ENCODE data around the gene NSUN6.
A peak's percentile ranks its signal among the peaks of the same experiment; 100 is the strongest.
"Not testable (repeated sequence)": the region's sequence is repeated elsewhere in the genome, so short reads cannot be mapped to it uniquely, and the experiment has no call there.

NSUN6 gene

GRCh38 chr10:18607503-18608378 lies 43.6 kb downstream of the NSUN6 start:
- peak; percentile 85 for DNase-seq

DNA sequence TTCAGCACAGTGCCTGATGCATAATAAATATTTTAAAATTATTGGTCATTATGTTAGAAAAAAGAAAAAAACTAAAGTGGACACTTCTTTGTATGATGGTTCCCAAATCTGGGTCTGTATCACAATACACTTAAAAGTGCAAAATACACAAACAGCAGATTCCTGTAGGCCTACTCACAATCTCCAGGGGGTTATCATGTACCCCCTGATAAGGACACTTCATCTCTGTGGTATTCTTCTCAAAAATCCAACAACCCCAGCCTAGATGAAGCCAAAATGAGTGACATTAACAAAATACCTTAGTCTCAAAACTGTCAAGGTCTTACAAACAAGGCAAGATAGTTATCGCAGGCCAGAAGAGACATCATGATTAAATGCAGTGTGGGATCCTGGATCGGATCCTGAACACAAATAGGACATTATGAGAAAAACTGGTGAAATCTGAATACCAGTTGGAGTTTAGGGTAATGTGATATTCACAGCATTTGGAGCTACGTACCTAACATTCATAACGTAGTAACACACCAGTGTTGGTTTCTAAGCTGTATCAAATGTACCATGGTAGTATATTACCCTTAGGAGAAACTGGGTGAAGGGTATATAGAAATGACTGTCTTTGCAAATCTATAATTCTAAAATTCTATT lies 45.2 kb downstream of the NSUN6 start:
- DNase-seq = peak; percentile 32

- no peak for DNase-seq
Observed at GRCh38 chr10:18601321-18601720, 50.1 kb downstream of the NSUN6 start.

GRCh38 chr10:18599392-18599791 lies 52.0 kb downstream of the NSUN6 start:
- no peak for DNase-seq

- no peak for DNase-seq
Observed at GRCh38 chr10:18594574-18595156, 56.7 kb downstream of the NSUN6 start.

DNA sequence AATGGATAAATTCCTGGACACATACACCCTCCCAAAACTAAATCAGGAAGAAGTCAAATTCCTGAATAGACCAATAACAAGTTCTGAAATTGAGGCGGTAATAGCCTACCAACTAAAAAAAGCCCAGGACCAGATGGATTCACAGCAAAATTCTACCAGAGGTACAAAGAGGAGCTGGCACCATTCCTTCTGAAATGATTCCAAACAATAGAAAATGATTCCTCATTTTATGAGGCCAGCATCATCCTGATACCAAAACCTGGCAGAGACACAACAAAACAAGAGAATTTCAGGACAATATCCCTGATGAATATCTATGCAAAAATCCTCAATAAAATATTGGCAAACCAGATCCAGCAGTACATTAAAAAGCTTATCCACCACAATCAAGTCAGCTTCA lies 60.2 kb downstream of the NSUN6 start:
- DNase-seq = not testable (repeated sequence)

DNA sequence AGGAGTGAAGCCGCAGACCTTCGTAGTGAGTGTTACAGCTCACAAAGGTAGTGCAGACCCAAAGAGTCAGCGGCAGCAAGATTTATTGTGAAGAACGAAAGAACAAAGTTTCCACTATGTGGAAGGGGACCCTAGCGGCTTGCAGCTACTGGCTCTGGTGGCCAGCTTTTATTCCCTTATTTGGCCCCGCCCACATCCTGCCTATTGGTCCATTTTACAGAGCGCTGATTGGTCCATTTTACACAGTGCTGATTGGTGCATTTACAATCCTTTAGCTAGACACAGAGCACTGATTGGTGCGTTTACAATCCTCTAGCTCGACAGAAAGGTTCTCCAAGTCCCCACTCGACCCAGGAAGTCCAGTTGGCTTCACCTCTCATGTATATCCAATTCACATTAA lies 64.8 kb downstream of the NSUN6 start:
- DNase-seq = not testable (repeated sequence)

DNA sequence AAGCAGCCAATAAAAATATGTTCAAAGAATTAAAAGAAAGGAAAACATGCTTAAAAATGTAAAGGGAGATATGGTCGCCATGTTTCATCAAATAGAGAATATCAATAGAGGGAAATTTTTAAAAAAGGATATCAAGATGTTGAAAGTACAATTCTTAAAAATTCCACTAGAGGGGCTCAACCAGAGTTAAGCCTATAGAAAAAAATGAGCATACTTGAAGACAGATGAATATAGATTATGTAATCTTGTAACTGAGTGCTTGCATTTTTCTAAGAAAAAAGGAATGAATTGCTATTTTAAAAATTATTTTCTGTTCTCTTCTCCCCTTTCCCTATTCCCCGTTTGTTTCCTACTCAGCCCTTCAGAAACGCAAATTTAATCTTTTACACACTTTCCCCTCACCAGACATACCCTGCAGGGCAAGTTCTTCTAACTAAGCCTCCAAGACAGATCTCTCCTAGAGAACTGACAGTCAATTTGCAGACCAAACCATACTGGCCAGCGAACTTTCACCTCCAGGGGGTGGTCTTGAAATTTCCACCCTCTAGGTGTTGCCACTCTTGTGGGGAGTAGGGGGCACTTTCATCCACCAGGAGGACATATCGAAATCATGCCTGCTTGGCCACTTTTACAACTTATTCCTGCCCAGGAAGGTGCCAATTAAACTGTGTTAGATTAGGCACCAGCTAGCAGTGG lies 67.7 kb downstream of the NSUN6 start:
- DNase-seq = no peak

DNA sequence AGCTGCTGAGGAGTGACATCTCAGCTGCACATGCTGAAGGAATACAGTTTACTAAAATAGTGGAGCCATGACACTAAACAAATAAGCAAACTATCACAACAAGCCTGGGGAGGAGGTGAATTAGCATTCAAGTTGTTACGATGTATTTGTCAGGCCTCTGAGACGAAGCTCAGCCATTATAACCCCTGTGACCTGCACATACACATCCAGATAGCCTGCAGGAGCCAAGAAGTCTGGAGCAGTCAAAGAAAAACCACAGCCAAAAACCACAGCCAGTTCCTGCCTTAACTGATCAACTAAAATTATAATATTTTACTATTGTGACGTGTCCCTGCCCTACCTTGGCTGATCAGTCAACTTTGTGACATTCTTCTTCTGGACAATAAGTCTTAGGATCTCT lies 68.6 kb downstream of the NSUN6 start:
- no peak for DNase-seq

DNA sequence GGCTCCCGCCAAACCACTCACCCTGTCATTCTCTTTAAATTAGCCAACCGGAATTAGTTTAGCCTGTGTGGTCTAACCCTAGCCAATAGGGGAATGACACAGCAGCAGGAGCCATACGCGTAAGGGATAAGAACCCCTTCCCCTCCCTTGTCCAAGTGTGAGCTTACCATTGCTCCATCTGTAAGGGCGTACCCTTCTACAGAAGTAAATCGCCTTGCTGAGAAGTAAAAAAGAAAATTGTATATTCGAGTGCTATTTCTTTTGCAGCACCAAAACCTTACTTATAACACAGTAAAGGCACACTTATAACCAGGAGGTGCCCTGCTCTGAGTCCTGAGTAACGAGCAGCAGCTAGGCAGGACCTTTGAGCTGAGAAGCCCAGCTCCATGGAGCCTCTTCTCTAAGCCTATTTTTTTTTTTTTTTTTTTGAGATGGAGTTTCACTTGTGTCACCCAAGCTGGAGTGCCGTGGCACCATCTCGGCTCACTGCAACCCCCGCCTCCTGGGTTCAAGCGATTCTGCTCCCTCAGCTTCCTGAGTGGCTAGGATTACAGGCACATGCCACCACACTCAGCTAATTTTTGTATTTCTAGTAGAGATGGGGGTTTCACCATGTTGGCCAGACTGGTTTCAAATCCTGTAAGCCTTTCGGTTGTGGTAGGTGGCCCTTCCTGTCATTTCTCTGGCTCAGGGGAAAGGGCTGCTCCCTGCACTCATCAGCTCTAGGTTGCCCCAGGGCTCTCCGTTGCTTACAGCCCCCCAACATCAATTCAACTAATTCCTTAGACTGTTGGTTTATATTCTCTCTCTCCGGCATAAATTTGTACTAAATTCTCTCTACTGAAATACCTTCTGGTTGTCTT lies 73.3 kb downstream of the NSUN6 start:
- DNase-seq = no peak

DNA sequence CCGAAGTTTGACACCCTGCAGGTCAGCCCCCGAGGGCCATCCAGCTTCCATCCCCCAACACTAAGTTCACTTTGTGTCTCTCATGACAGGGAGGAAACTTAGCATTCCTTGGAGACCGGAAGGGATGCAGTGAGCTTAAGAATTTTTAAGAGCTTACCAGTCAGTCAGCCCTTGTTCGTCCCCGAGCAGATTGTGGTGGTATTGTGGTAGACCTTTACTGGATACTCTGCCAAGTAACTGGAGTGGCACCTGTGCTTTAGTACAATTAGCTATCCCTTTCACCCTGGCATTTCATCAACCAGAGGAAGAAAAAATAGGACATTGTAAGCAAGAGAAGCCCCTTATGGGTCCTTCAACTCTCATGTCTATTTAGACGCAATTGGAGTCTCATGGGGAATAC lies 74.8 kb downstream of the NSUN6 start:
- DNase-seq = no peak

- no peak for DNase-seq
Observed at GRCh38 chr10:18572959-18573561, 78.3 kb downstream of the NSUN6 start.

- DNase-seq = no peak
Observed at GRCh38 chr10:18571780-18572179, 79.6 kb downstream of the NSUN6 start.

GRCh38 chr10:18571076-18571475 lies 80.3 kb downstream of the NSUN6 start:
- DNase-seq = no peak

- DNase-seq = not testable (repeated sequence)
Observed at GRCh38 chr10:18570386-18570785, 81.0 kb downstream of the NSUN6 start.

- DNase-seq = no peak
Observed at GRCh38 chr10:18567343-18567856, 84.0 kb downstream of the NSUN6 start.

- DNase-seq = no peak
Observed at GRCh38 chr10:18566177-18566576, 85.2 kb downstream of the NSUN6 start.

DNA sequence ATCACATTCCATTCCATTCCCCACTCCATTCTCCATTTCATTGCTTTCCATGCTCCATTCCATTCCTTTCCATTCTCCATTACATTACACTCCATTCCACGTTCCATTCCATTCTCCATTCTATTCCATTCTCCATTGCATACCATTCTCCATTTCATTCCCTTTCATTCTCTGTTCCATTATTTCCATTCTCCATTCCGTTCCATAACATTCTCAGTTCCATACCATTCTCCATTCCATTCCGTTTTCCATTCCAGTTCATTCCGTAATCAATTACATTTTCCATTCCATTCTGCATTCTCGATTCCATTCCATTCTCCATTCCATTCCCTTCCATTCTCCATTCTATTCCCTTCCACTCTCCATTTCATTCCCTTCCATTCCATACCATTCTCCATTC lies 86.4 kb downstream of the NSUN6 start:
- DNase-seq = no peak

DNA sequence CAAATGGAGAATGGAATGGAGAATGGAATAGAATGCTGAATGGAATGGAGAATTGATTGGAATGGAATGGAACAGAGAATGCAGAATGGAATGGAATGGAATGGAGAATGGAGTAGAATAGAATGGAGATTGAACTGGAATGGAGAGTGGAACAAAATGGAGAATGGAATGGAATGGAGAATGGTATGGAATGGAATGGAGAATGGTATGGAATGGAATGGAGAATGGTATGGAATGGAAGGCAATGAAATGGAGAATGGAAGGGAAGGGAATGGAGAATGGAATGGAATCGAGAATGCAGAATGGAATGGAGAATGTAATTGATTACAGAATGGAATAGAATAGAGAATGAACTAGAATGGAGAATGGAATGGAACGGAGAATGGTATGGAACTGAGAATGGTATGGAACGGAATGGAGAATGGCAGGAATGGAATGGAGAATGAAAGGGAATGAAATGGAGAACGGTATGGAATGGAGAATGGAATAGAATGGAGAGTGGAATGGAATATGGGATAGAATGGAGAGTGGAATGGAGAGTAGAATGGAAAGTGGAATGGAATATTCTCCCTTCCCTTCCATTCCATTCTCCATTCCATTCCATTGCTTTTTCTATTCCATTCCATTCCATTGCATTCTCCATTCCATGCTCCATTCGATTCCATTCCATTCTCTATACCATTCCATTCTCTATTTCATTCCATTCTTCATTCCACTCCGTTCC lies 88.2 kb downstream of the NSUN6 start:
- DNase-seq = no peak

- DNase-seq = no peak
Observed at GRCh38 chr10:18561861-18562551, 89.4 kb downstream of the NSUN6 start.

Data from fibroblast of skin of back (primary cell).